DND-41 (cell line): ENCODE measurements around the gene FLNB.

Experiments
- CTCF ChIP-seq: IDR thresholded peaks from 2 replicates; pipeline ENCODE4 v1.5.1; 2012; ENCODE audit warnings: borderline replicate concordance, low read length, moderate library complexity, mild to moderate bottlenecking; ENCODE audit not compliant: poor library complexity, severe bottlenecking; ENCODE audit errors: extremely low read depth
- EZH2 ChIP-seq: IDR thresholded peaks from 3 replicates; pipeline ENCODE4 v1.6.1; 2012; ENCODE audit warnings: borderline replicate concordance, low read depth, mild to moderate bottlenecking, moderate library complexity, low read length, inconsistent platforms; ENCODE audit not compliant: severe bottlenecking

- no peak for TF ChIP-seq CTCF
- TF ChIP-seq EZH2, result no peak
These were observed 208.4 kb downstream of the FLNB start for GRCh38 chr3:58216496-58217195.
